Spleen (tissue), 11 donors: ENCODE data around the gene PCSK4. TPM values are rescaled to one million over a fixed set of nuclear protein-coding genes. Genes with fewer than 3 reads are reported as not detected.
A peak's percentile ranks its signal among the peaks of the same experiment; 100 is the strongest.

ENCODE experiments used
- DNase-seq: peaks from one replicate; pipeline ENCODE4 v3.0.0-alpha.2; 2020
- H3K27ac ChIP-seq, 8 donors: fragments of 200-600 bp; sonication (generic) in 7 of 8; 1 replicate in 4 of 8; 2 replicates in 4 of 8; pipeline versions ENCODE4 v1.5.0 to v1.8.0; 2016 to 2021; ENCODE audit warnings: inconsistent platforms in 4 of 8, mild to moderate bottlenecking in 4 of 8, moderate library complexity in 1 of 8
- H3K27me3 ChIP-seq, 7 donors: fragments of 200-600 bp; sonication (generic) in 6 of 7; replicated peaks in 1 of 7; 1 replicate in 4 of 7; 2 replicates in 3 of 7; pipeline versions ENCODE4 v1.5.0 to v1.8.0; 2016 to 2021; ENCODE audit warnings: inconsistent platforms in 3 of 7, mild to moderate bottlenecking in 1 of 7
- H3K36me3 ChIP-seq, 6 donors: fragments of 200-600 bp; sonication (generic) in 5 of 6; 1 replicate in 4 of 6; 2 replicates in 2 of 6; pipeline versions ENCODE4 v1.5.0 to v1.8.0; 2016 to 2021; ENCODE audit warnings: inconsistent platforms in 2 of 6
- H3K4me1 ChIP-seq, 6 donors: fragments of 200-600 bp; sonication (generic) in 5 of 6; 1 replicate in 3 of 6; 2 replicates in 3 of 6; pipeline versions ENCODE4 v1.5.0 to v1.8.0; 2016 to 2021; ENCODE audit warnings: inconsistent platforms in 3 of 6
- H3K4me3 ChIP-seq, 8 donors: fragments of 200-600 bp; sonication (generic) in 7 of 8; 1 replicate in 4 of 8; 2 replicates in 4 of 8; pipeline versions ENCODE4 v1.5.0 to v1.8.0; 2016 to 2021; ENCODE audit warnings: inconsistent platforms in 4 of 8, mild to moderate bottlenecking in 4 of 8, moderate library complexity in 2 of 8
- H3K9me3 ChIP-seq, 8 donors: fragments of 200-600 bp; sonication (generic) in 7 of 8; 1 replicate in 4 of 8; 2 replicates in 4 of 8; pipeline versions ENCODE4 v1.5.0 to v1.8.0; 2016 to 2021; ENCODE audit warnings: inconsistent platforms in 4 of 8
- CTCF ChIP-seq, 11 experiments: fragments of 200-600 bp in 7 of 11; fragments of 450-650 bp in 4 of 11; sonication (generic) in 4 of 11; IDR thresholded peaks in 8 of 11; conservative IDR thresholded peaks in 3 of 11; 1 replicate in 7 of 11; 2 replicates in 4 of 11; pipeline versions ENCODE4 v1.4.0 to v1.8.0; 2016 to 2021; ENCODE audit warnings: antibody characterized with exemption in 11 of 11, inconsistent platforms in 4 of 11, mild to moderate bottlenecking in 1 of 11
- POLR2A ChIP-seq, 3 donors: fragments of 450-650 bp; IDR thresholded peaks; one replicate each; pipeline ENCODE4 v1.5.1; 2017; ENCODE audit warnings: antibody characterized with exemption in 3 of 3, mild to moderate bottlenecking in 1 of 3
- POLR2AphosphoS5 ChIP-seq, 3 donors: sonication (generic); formaldehyde crosslinking; IDR thresholded peaks; one replicate each; pipeline ENCODE4 v1.5.1; 2017; ENCODE audit warnings: antibody characterized with exemption in 3 of 3
- WGBS, 5 donors: extraction: QIAGEN DNeasy Blood & Tissue Kit in 3 of 5; methylation state at CpG; one replicate each; pipeline versions ENCODE4 v1.1.5 to v1.1.7; 2013 to 2018; 5-methylcytosine and 5-hydroxymethylcytosine counted together
- intact Hi-C: fragments of 100-400 bp; cut with DNase I; formaldehyde crosslinking; loops from one replicate; pipeline ENCODE4 v1.15.0; 2023; ENCODE audit warnings: low total_unique reads
- polyA plus RNA-seq, 3 donors: library from polyadenylated mRNA; stranded (reverse); fragments of 200-250 nt; gene quantifications; one replicate each; pipeline ENCODE4 v1.2.1, GENCODE V29; 2013
- total RNA-seq, 7 donors: library from RNA; depleted of rRNA in 3 of 7; stranded (reverse); fragments of >200 nt in 3 of 7; fragmentation: NEBNext Ultra II Directional in 4 of 7; extraction: Animal tissue kit (Norgen Biotek cat#: 25700) in 4 of 7; gene quantifications; one replicate each; pipeline versions ENCODE4 v1.1.0 to v1.2.1, GENCODE V29; 2016 to 2021
- donor health status: healthy with polysubstance abuse.
- donor health status: DM: no; HTN: no; CAD: no; lungs with moderate emphysema.
- donor health status: DM: no; HTN: no; CAD: no.
- donor health status: Bipolar disorder and iron deficiency.
- donor health status: healthy.
- donor health status: DM: no; HTN: no; CAD: no.
- donor health status: DM: yes; HTN: yes; CAD: no.

The PCSK4 gene
- total and polyA plus RNA-seq, 10 donors: 1.1 to 4.2 (median 1.9) TPM

DNA sequence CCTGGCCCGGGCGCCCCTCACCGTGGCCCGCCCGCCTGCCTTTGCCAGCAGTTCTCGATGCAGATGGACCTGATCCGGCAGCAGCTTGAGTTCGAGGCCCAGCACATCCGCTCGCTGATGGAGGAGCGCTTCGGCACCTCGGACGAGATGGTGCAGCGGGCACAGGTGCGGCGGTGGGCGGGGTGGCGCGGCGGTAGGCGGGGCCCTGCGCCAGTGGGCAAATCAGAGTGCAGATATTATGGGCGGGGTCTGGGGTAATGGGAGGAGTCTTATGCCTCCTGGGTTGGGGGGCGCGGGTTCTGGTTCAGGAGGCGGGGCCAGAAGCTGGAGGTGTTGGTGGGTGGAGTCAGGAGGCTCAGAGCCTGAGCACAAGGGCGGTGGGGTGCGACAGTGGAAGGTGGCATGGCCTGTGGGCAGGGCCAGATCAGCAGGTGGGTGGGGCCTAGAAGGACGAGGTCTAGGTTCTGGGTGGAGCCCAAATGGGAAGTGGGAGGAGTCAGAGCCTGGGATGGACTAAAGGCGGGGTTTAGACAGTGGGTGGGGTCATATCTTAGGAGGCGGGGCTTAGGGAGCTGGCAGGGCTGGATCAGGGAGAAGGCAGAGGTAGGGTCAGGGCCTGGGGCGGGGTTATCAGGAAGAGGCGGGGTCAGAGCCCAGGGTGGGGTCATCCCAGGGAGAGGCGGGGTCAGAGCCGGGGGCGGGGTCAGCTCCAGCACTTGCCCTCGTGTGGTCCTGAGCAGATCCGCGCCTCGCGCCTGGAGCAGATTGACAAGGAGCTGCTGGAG is 34.6 kb downstream of the PCSK4 start:
- Histone ChIP-seq H3K4me1 (peaks cover 4 to 51% (median 30%) of the 10 kb centered on the region in 6 donors), H3K36me3 (peaks cover 0 to 9% (median 0%) of the 10 kb centered on the region in 6 donors), H3K27me3 (peaks cover 7 to 93% (median 75%) of the 10 kb centered on the region in 7 donors), H3K4me3 (peak overlapping the region in 1 of 8 donors; percentile 48), H3K9me3 (no peaks in the 10 kb centered on the region), H3K27ac (no peak overlapping the region)
- TF ChIP-seq POLR2AphosphoS5 (IDR thresholded peaks at IDR 0.05): peak in 2 of 3 donors; percentile 16 to 57
- no peak for TF ChIP-seq CTCF (IDR thresholded peaks at IDR 0.05 in 8 of 11, conservative IDR thresholded peaks at IDR 0.05 in 3 of 11)
- no peak for TF ChIP-seq POLR2A (IDR thresholded peaks at IDR 0.05)
- intact Hi-C loops: no loop called here
- 2 to 9% (median 3%) methylated on average over 18 to 42 of the region's 42 CpGs for WGBS, 5 donors
- DNase-seq: no peak

DNA sequence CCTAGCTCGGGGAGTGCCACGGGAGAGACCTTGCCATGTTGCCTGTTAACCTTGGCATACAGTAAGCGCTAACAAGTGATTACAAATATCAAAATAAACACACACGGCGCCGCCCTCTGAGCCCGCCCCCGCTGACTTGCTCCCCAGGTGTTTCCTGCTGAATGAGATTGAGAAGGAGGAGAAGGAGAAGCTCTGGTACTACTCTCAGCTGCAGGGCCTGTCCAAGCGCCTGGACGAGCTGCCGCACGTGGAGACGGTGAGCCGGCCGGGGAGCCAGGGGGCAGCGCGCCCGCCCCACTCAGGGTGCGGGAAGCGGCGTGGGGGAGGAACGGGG is 35.2 kb downstream of the PCSK4 start:
- Histone ChIP-seq H3K4me1 (peaks cover 4 to 56% (median 34%) of the 10 kb centered on the region in 6 donors), H3K36me3 (peaks cover 0 to 4% (median 0%) of the 10 kb centered on the region in 6 donors), H3K27ac (no peak overlapping the region), H3K27me3 (peaks cover 7 to 96% (median 81%) of the 10 kb centered on the region in 7 donors), H3K9me3 (no peaks in the 10 kb centered on the region), H3K4me3 (peak overlapping the region in 1 of 8 donors; percentile 48)
- no peak for DNase-seq
- intact Hi-C loops: no loop called here
- 1 to 3% (median 2%) methylated on average over 14 to 22 of the region's 22 CpGs for WGBS, 5 donors
- TF ChIP-seq POLR2AphosphoS5 (IDR thresholded peaks at IDR 0.05): no peak
- no peak for TF ChIP-seq POLR2A (IDR thresholded peaks at IDR 0.05)
- TF ChIP-seq CTCF (IDR thresholded peaks at IDR 0.05 in 8 of 11, conservative IDR thresholded peaks at IDR 0.05 in 3 of 11): no peak

DNA sequence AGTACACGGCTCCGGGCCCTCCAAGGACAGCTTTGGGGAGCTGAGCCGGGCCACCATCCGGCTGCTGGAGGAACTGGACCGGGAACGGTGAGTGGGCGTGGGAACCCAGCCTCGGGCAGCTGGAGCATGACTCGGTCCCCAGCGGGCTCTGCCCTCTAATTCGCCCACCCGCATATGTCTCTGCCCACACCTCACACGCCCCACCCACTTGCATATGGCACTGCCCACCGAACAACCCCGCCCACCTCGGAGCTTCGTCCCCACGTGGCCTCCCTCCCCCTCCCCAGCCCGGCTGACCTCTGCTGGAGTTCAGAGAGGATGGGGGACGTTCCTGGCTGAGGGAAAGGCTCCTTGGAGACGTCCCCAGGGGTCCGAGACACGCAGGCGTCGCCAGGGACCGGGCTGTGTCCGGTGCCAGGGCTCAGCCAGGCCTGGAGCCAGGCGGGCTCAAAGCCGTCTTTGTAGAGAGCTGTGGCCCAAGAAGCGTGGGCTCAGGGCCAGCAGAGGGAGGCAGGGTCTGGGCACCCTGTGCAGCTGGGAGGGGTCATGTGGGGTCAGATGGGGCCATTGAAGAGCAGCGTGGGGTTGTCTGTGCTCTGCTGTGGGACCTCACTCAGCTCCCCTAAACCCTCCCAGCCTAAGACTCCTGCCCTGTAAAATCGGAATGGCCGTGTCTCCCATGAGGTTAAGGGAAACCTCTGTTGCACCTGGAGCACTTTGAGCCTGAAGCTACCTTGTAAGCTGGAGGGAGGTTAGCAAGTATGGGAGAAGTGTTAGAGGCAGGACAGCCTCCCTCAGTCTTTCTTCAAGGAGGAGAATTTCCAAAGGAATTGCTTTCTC is 36.4 kb downstream of the PCSK4 start:
- intact Hi-C loops: no loop called here
- no peaks in the 10 kb centered on the region for H3K9me3 ChIP-seq
- H3K27me3 ChIP-seq: peaks cover 7 to 100% (median 93%) of the 10 kb centered on the region in 7 donors
- H3K4me3 ChIP-seq: no peak overlapping the region
- WGBS, 5 donors: 24 to 47% (median 41%) methylated on average over 19 to 33 of the region's 33 CpGs
- TF ChIP-seq POLR2A (IDR thresholded peaks at IDR 0.05): no peak
- TF ChIP-seq POLR2AphosphoS5 (IDR thresholded peaks at IDR 0.05): no peak
- TF ChIP-seq CTCF (IDR thresholded peaks at IDR 0.05 in 8 of 11, conservative IDR thresholded peaks at IDR 0.05 in 3 of 11): no peak
- H3K36me3 ChIP-seq: no peaks in the 10 kb centered on the region
- no peak for DNase-seq
- H3K27ac ChIP-seq: no peak overlapping the region
- H3K4me1 ChIP-seq: peaks cover 4 to 69% (median 46%) of the 10 kb centered on the region in 6 donors
